Measurements from ENCODE around the gene PTPRN2.
"Not testable (repeated sequence)": the region's sequence is repeated elsewhere in the genome, so short reads cannot be mapped to it uniquely, and the experiment has no call there.

The PTPRN2 gene

GRCh38 chr7:158166386-158167340, 421.0 kb downstream of the PTPRN2 start:
- DNase-seq (ENCODE audit: low read depth): no peak

DNA sequence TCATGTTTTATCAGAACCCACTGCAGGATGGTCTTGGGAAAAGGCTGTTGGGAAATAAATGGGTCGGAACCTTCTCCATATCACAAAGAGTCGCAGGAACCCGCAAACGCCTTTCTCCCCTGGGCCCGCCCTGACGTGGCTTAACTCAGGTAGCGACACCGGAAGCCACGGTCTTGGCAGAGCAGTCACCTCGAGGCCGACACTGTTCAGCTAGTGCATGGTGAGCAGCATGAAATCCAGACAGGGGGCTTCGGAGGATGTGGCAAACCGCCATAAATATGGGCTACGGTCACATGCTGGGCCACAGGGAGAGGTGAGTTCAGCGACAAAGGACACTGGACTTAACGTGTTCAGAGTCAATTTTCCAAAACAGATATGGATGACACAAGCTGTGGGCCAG, 421.9 kb downstream of the PTPRN2 start:
- no peak for DNase-seq (ENCODE audit: low read depth)

- DNase-seq (ENCODE audit: low read depth): no peak
Observed at GRCh38 chr7:158164101-158165095, 423.2 kb downstream of the PTPRN2 start.

DNA sequence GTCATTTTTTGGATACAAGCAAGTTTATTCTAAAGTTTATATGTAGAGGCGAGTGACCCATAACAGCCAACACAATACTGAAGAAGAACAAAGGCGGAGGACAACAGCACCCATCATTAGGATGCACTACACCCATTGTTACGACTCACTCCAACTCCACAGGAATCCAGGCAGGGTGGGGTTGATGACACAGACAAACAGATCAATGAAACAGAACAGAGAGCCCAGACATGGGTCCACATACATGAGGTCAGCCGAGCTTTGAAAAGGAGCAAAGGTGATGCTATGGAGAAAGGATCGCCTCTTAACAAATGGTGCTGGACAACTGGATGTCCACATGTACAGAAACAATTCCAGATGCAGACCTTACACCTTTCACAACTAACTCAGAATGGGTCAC, 426.4 kb downstream of the PTPRN2 start:
- no peak for DNase-seq (ENCODE audit: low read depth)

DNA sequence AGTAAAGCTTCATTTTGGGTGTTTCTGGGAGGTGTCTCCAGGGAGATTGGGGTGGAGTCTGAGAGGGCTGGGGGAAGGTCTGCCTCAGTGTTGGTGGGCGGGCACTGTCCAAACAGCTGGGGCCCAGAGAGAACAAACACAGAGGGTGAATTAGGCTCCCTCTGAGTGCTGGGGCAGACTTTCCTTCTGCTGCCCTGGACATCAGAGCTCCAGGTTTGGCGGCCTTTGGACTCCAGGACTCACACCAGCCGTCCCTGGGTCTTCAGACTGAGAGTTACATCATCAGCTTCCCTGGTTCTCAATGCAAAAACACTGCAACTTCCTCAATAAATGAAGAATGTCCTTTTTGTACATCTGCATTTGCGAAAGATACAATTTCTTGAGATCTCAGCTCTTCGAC, 427.4 kb downstream of the PTPRN2 start:
- no peak for DNase-seq (ENCODE audit: low read depth)

DNA sequence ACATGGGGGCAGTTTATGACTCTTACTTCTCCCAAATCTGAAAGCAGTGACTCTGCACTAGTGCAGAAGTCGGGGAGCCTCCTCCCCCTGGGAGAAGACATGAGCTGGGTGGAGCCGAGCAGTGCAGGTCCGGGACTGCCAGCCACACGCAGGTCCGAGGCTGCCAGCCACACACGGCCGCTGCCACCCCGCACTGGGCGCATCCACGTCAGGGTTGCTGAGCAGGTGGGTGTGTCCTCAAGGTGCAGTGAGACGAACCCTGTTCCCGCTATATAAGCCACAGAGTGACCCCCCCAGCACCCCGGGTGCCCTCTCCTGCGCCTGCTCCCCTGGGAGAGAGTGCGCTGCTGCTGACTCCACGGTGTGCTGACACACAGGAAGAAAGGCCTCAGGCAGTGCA, 430.2 kb downstream of the PTPRN2 start:
- DNase-seq (ENCODE audit: low read depth): no peak

GRCh38 chr7:158151273-158151672, 436.4 kb downstream of the PTPRN2 start:
- DNase-seq (ENCODE audit: low read depth): not testable (repeated sequence)

DNA sequence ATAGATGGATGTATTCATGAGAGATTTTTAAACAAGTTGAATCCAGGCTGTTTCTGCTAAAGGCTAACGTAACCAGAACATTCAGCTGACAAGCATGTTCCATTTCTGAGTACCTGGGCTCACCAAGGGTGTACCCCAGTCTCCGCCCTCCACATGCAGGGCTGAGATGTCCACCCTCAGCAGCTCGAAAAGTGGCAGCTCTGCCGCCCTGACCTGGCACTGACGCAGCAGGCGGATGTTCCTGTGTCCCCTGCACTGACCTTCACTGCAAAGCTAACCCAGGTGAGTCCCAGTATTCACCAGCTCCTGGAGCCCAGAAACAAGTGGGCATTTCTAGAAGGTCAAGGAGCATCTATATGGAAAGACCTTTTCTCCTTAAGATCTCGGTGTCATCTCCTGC, 437.4 kb downstream of the PTPRN2 start:
- DNase-seq (ENCODE audit: low read depth): no peak

GRCh38 chr7:158147431-158147830, 440.2 kb downstream of the PTPRN2 start:
- DNase-seq (ENCODE audit: low read depth): not testable (repeated sequence)

- DNase-seq (ENCODE audit: low read depth): no peak
Observed at GRCh38 chr7:158145370-158145769, 442.3 kb downstream of the PTPRN2 start.

GRCh38 chr7:158143196-158144120, 444.2 kb downstream of the PTPRN2 start:
- DNase-seq (ENCODE audit: low read depth): no peak

DNA sequence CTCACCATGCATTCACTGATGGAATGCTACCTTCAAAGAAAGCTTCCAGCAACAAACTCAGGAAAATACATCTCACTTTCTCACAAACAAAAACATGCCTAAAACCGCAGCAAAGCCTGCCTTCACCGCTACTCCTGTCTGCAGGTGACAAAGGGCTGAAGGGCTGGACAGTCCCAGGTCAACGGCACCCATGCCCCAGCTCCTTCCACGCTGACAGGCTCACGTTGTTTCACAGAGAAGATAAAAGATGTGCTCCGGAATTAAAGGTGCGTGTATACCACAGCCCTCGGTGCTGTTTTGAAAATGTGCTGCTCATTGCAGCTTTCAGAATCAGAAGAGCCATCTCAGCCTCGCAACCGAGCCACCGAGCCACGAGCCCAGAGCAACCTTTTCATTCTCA, 445.0 kb downstream of the PTPRN2 start:
- DNase-seq (ENCODE audit: low read depth): no peak

GRCh38 chr7:158141806-158142518, 445.7 kb downstream of the PTPRN2 start:
- DNase-seq (ENCODE audit: low read depth): no peak

DNA sequence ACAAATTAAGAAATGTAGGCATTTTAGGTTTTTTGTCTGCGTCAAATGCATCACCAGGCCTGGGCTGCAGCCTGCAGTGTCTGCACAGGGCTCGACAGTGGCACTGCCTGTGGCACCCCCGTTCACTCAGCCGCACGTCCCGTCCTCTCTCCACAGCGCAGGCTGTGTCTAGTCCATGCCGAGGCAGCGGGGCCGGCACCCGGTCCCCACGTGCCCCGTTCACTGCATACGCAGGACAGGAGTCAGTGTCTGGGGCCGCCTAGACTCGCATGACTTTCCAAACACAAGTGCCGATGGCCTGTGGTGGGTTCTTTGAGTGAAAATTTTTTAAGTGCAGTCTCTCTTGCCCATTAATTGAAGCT, 446.4 kb downstream of the PTPRN2 start:
- no peak for DNase-seq (ENCODE audit: low read depth)

GRCh38 chr7:158140538-158141220, 446.9 kb downstream of the PTPRN2 start:
- no peak for DNase-seq (ENCODE audit: low read depth)

DNA sequence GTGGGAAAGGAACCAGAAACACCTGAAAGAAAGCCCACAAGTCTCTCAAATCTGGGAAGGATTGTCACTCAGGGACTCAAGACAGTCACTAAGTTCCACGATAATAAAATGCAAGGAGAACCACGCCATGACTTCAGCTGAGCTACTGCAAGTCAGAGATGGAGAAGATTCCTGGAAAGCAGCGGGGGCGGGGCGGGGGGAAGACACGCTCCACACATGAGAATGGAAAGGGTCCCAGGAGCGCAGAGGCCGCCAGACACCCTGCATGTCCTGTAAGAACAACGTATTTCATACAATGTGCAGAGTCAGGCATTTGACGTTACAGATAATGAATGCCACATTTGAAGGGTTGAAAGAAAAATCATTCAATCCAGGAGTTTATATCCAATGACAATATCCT, 448.1 kb downstream of the PTPRN2 start:
- no peak for DNase-seq (ENCODE audit: low read depth)

GRCh38 chr7:158138329-158138597, 449.4 kb downstream of the PTPRN2 start:
- DNase-seq (ENCODE audit: low read depth): no peak

DNA sequence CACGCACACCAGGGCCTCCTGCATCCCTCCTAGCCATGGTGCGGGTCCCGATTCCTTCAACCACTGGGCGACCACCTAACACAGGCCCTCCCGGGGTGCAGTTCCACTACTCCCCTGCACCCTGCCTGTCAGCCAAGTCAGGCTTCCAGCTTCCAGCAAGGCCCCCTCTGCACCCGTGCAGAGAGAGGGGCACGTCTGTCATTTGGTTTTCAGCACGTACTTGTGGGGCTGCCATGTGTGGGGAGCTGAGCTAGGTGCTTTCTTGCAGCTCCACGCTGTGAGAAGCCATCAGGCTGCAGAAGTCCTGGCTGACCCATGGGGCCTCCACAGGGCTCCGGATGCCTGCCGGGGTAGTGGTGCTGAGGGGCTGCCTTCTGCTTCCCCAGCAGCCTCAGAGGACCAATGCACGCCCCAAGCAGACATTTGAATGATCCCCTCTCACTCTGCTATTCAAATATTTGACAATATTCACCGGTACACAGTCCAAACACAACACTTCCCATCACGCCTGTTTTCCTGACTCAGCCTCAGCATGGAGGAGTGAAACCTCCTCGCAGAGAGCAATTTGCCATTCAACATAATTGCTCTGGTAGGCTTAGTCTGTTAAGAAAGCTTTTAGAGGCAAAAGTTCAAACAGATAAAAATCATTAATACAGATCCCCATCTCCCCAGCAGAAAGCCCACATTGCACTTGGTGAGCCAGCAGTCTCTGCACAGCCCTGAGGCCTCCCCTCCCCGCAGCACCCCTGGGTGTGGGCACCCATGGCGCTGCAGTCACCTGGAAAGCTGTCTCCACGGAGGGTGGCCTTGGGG, 449.9 kb downstream of the PTPRN2 start:
- no peak for DNase-seq (ENCODE audit: low read depth)

GRCh38 chr7:158135931-158136330, 451.7 kb downstream of the PTPRN2 start:
- no peak for DNase-seq (ENCODE audit: low read depth)

DNA sequence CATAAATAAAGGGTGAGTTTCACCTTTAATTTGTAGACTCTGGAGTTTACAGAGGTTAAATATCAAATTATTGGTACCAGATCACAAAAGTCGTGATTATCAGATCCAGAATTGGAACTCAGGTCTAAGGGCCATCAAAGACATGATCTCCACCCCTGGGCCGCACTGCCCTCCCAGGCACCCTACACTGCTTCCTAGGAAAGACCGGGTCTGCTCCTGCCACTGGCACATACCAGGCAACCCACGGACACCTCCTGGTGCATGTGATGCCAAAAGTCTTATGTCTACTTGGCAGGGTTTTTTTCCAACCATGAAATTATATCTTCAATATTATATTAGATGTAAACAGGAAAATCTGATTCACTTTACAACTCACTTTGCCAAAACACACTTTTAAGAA, 452.8 kb downstream of the PTPRN2 start:
- no peak for DNase-seq (ENCODE audit: low read depth)
